HG03097 (cell line): Measurements from ENCODE around the gene MYH10.

Experiments
- ATAC-seq: cut with Tn5 transposase; IDR thresholded peaks from one replicate; pipeline ENCODE4 v1.9.1; 2021; ENCODE audit not compliant: unreplicated experiment, low FRiP score

MYH10 gene

DNA sequence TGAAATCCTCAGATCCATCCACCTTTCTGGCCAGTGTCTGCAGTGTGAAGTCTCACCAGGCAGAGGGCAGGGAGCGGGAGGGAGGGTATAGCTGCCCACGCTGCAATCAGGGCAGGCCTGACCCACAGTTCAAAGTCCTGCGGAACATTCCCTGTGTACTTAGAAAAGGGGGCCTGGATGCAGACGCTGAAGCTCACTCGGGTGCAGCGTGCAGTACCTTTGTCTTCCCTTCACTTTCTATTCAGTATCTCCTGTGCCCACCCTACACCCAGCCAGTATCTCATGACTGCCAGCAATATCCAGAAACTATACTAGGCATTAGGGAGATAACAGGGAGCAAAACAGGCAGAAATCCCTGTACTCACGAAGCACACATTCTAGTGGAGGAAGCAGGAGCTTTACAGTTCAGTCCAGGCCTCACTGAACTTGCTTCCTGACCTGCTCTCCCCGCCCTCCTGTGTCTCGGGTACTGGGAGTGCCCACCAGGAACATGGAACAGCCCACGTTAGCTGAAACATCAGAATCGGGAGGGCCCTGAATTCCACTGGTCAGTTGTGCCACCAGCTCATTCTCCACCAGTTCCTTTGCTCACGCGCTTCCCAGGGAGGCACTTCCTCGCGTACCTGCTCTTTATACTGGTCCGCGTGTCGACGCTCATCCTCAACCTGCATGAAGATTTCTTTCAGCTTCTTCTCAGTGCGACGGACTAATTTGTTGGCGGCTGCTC is 152.6 kb downstream of the MYH10 start:
- ATAC-seq: no peak

DNA sequence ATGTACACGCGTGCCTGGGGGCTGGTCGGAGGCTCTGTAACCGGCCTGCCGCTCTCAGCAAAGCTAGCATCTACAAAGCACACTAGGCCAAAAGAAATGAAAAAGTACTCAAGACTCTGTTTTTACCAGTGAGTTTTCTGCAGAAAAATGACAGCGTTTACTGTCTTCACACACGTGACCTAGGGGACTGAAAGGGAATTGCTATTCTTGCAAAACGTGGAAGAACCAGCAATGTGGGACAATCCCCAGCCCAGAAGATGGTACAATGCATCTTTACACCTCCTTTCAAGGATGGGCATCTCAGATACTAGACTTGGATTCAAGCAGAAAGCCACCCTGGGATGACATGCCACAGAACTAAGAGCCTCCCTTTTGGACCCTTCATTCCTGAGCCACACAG is 153.4 kb downstream of the MYH10 start:
- no peak for ATAC-seq

DNA sequence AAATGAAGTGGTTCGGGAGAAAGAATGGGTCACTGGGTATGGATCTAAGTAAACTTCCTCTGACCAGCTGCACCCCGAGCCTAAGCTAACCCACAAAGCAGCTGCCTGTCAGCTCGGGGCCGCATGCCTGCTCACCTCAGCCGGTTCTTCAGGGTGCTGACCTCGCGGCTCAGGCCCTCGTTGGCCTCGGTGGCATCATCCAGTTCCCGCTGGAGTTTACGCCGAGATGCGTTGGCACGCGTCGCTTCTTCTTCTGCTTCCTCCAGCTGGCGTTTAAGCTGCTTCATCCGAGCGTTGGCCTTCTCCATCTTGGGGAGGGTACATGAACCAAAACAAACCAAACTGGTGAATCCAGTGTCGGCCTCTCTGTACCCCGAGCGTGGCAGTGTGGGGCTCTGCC is 153.8 kb downstream of the MYH10 start:
- no peak for ATAC-seq

DNA sequence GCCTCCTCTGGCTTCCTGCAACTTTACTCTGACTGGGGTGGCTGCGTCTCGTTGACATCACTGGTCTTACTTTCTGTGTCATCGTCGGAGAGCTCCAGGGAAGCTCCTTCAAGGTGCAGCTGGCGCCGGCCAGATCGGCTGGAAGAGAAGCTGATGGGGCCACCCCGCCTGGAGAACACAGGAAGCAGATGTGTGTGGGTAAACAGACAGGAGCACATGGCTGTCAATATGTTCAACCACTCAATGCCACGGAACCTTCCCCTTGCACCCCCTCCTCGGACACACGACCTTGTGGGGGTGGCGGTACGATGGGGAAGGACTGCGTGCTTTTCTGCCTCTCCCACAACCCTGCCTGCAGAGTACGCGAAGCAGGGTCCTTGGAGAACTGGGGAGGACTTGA is 154.7 kb downstream of the MYH10 start:
- no peak for ATAC-seq

DNA sequence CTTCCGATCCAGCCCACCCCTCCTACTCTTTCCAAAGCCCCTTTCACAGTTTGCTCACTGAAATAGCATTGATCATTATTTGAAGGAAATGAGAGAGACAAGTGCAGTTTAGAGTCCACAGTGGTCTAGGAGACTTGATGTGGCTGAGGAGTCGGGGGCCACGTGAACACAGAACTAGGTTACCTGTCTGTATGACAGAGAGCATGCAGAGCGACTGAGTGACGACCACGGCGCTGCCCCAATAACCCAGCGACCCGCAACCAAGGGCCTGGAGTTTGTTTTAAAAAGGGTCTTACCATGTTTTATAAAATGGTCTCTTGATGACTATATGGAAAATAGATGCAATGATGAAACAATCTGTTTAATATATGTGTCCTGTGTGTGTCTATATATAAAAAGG is 155.3 kb downstream of the MYH10 start:
- no peak for ATAC-seq

DNA sequence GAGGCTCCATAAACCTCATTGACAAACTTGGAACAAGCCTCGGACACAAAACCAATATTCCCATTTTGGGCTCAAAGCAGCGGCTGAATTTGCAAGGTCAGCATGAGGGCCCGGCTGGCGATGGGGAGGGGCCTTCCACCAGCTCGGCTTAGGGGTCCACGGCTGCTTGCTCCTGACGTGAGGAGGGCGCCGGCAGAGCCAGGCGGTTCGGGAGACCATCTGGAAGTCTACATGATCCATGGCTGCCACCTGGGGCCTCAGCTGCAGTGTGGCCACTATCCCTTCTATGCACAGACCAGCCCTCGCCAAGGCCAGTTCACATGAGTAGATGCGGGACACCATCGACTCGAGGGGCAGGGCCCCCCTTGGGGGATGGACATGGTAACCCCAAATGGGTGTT is 155.7 kb downstream of the MYH10 start:
- ATAC-seq: no peak

DNA sequence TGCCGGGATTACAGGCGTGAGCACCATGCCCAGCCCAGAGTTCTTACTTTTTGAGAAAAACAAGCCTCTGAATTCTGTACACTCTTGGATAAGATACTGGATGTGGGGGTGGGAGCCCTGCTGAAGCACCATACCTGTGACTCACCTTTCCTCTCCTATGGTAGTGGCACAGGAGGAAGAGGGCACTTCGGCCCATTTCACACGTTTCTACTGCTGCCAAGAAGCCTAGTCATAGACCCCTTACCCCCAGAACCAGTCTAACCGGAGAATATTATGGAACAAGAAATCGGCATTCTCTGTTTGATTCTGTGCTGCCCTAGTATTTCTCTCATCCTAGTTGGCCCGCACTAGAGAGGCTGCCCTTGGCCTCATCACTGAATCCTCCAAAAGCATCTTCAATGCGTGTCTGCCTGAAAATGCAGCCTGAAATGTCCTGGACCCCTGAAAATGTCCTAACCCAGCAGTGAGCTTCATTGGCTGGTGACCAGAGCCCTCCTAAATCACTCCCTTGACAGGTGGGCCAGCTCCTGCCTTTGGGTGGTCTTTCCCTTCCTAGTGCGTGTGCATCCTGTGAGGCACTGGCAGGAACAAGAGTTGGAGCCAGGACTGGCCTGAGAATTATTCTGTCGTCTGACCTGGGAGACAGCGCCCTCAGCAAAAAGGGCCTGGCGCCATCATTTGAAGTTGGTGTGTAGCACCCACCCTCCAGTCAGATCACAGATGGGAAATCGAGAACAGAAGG is 156.9 kb downstream of the MYH10 start:
- ATAC-seq: no peak

DNA sequence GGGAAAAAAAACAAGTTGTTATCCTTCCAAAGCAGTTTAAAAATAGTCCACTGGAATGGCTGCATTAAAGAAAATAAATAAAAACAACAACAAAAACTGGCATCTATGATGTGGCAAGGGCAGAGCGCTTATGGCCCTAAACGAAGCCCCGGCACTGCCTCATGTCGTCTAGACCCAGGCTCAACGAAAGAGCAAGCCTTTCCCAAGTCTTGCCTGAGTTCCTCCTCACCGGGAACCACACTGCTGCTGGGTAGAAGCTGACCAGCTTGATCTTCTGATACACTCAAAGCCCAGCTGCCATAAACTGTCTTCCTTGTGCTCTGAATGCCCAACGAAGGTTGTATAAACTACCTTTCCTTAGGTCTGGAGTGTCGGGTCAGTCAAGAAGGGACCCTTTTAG is 157.9 kb downstream of the MYH10 start:
- ATAC-seq: no peak

DNA sequence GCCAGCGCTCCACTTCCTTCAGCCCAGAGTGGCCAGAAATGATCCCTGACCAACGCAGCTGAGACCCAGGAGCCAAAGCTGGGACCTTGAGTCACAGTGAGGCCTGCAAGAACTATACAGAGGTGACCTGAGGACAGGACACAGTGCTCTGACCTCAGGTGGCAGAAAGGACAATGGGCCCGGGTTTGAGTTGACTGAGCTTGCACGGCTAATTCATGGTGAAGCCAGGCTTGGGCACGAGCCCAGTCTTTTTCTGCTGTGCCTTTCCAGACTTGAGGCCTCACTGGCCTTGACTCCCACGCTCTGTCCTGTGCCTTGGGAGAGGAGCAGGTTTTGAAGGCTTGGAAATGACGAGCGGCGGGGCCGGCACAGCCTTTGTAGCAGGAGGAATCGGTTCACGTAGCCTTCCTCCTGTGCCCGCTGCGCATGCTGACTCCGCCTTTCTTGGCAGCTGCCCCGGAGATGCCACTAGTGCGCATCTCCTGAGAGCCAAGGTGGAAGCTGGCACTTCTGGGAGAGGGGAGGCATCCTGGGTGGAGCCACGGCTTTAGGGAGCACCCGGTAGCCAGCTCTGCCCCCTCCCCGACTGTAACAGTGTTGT is 160.0 kb downstream of the MYH10 start:
- ATAC-seq: no peak

DNA sequence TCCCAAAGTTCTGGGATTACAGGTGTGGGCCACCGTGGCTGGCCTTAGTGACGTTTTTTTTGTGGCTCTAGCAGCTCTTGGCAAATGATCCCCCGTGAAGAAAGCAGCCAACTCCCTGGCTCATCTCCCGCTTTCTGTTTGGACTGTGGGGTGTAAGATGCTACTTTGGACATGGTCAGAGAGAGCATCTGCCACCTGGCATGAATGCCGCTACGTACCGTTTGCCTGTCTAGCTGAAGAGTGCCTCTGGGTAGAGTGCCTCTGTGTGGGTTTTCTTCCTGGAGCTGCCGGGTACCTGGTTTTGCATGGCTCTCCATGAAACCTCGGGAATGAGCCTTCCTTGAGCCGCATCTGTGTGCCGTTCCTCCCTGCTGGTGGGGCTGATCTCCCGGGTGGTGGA is 160.6 kb downstream of the MYH10 start:
- ATAC-seq: no peak

DNA sequence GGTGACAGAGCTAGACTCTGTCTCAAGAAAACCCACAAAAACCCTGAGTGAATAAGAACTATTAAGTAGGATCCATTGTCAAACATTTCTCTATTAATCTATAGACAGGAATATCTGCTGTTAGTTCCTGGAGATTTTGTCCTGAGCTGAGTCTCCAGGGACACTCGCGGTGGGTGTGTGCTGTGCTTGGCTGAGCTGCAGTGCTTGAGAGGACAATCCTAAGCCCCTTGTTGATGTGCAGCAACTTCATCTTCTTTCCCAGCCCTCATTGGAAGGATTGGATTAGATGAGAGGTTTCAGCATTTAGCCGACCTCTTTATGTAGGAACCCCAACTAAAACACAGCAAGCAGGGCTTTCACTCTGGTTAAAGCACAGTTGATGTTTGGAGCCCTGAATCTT is 161.5 kb downstream of the MYH10 start:
- ATAC-seq: no peak

DNA sequence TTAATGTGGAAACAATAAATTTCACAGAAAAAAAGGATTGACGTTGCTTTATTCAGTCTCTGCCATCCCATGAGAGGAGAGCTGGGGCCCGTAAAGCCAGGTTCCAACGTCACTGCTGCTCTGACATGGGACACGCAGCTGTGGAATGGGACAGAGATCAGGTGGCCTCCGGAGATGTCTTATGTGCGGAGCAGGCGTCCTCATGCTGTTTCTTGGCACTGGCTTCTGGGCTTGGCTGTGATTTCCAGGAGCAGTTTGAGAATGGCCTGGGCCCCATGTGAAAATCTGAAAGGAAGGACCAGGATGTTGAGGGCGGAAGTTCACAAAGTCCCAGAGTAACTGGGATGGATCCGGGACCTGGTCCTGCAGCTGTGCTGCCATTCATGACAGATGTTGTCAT is 162.4 kb downstream of the MYH10 start:
- ATAC-seq: no peak

DNA sequence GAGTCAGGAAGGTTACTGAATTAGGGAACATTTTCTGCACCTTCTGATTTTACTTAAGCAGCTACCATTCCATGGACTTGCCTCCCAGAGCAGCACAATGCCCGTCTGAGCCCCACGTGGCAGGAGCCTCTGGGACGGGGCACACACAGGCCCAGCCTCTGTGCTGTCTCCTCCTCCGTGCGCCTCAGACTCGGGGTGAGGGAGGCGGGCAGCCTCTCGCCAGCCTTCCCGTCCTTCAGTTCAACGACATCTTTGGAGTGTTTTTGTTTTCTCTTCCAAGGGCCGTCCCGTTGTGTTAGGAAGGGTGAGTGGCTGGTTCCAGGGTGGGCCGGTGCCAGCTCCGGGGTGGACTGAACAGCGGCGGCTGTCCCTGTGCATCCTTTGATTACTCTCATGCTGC is 163.0 kb downstream of the MYH10 start:
- ATAC-seq: no peak

DNA sequence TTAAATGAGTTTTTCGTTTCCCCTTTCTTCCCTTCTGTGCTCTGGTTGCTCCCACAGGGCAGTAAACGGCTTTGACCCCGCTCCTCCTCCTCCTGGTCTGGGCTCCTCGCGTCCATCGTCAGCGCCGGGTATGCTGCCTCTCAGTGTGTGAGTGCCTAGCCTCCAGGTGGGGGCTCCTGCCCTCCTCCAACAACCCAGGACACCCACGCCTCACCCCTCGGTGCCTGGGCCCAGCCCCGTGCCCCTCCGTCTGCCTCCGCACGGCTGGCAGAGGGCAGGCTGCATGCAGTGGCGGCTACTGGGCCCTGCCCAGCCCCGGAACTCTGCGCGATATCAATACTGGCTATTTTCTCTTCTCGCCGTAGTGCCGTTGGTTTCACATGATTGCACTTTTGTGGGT is 163.7 kb downstream of the MYH10 start:
- ATAC-seq: no peak

DNA sequence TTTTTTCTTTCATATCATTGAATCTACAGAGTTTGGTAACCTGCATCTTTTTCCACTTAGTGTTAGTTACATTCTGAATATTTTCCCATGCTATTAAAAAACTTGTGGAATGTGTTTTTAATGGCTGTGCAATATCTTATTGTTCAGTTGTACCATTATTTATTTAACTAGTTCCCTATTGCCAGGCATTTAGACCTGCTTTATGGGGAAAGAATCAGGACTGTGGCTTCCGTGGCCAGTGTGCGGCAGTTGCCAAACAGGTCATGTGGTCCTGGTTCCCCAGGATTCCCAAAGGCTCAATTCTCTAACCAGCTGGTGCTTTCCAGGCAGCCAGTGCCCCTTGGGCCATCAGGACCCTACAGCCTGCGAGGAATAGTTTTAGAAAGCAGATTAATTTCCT is 164.1 kb downstream of the MYH10 start:
- no peak for ATAC-seq

DNA sequence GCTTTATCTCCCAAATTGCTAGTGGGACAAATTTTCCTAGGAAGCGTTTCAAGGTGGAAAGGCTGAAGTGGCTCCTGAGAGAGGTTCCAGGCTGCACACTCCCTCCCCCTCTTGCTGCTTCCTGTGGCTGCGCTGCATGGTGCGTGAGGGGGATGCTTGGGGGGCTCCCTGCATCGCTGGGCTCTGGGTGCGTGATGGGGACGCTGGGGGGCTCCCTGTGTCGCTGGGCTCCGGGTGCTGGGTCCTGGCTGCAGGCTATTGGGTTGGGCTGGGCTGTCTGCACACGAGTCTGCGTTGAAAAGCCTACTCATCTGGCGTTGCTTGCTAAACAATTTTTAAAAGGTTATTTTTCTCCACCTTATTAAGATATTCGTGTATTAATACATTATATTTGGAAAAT is 164.8 kb downstream of the MYH10 start:
- no peak for ATAC-seq

DNA sequence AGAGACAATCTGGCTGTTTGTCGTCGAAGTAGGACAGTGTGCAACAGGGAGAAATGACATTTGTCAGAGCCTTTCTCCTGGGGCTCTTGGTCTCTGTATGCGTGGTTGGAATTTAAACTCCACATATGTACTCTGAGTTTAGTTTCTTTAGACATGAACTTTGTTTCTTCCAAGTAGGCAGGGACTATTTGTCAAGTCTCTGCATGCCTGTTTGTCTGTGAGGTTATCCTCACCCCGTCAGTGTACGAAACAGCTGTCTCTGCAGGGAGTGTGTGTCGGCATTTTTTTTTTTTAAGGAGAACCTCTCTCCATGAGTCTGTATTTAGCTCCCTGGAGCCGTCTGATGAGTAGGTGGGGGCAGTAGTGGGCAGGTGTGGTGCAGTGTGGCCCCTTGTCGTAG is 165.2 kb downstream of the MYH10 start:
- ATAC-seq: no peak

DNA sequence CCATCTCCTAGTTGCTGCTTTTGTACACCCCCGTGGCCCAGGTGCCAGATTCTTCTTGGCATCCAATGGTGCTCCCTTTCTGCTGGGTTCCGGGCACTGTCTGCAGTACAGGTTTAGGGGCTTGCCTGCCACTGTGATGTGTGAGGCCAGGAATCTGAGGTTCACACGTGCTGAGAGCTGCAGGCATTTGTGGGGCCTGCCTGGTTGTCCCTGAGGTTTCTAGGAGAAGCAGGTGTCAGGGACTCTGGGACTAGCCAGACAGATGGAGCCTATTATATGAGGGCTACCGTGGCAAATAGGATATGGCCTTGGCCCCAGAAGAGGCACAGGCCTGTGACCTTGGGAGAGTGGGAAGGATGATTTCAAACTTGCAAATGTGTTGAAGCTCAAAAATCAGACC is 165.6 kb downstream of the MYH10 start:
- no peak for ATAC-seq

DNA sequence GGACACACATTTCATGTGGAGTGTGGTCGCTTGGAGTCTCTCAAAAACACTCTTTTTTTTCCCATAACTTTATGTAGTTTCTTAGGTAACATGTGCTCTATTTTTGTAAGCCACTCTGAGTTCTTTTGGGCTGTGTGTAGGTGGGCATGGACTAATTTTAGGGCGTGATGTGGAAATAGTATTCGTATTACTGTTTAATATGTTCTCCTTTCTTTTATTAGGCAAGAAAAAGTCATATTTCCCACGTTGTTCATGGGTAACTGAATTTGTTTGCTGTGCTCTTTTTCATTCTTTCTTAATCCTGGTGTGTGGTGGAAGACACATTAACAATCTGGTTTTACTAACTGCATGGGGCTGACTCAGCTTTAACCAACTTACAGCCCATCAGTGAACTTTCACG is 167.4 kb downstream of the MYH10 start:
- no peak for ATAC-seq

DNA sequence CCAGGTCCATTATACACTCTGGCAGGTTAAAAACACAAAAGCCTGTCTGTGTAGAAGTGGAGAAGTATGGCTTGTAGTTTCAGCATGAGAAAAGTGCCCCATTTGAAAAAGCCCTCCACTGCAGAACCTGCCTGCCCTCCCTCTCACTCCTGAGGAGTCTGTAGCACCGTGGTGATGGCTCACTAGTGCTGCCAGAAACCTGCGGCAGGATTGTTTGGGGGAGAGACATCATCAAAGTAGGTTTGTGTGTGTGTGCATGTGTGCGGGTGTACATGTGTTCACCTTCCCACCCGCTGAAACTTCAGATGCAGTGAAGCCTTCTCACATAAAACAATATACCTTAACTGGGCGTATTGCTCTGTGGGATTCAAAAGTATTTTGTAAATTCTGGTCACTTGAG is 168.0 kb downstream of the MYH10 start:
- ATAC-seq: no peak

DNA sequence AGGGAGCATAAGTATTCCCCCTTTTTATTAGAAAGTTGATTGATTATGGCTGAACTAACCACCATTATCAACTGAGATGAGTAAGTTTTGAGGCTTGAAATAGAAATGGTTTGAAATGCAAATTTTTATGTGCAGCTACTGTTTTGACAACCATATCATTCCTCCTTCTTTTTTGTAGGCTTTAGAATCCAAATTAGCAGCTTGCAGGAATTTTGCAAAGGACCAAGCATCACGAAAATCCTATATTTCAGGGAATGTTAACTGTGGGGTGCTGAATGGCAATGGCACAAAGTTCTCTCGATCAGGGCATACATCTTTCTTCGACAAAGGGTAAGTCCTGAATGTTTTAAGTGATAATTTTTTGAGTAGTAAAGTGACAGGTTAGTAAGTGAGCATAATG is 170.7 kb downstream of the MYH10 start:
- no peak for ATAC-seq

DNA sequence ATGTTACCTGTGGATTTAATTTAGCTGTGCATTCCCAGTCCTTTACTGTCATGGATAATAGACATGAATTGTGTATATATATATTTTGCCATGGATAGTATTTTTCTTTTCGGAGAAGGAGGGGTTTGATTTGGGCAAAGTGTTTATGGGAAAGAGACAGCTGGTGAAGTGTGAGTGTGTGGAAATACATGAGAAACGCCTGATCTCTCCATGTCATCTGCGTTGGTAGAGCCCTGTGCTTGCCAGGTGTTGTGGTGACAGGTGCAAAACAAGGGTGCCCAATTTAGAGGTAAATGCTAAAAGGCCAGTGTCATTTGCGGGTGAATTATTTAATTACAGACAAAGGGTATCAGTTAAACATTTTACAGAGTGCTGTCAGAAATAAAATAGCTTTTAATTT is 171.4 kb downstream of the MYH10 start:
- ATAC-seq: no peak
